HepG2 (cell line): Measurements from ENCODE around the gene TK2. TPM values are rescaled to one million over a fixed set of nuclear protein-coding genes. Genes with fewer than 3 reads are reported as not detected.
A peak's percentile ranks its signal among the peaks of the same experiment; 100 is the strongest.

Experiments used
- ELF3 ChIP-seq: IDR thresholded peaks from 2 replicates; pipeline ENCODE4 v1.6.1; 2016; ENCODE audit warnings: missing genetic modification reagents, missing compliant biosample characterization
- HDAC6 ChIP-seq: fragments of 200-600 bp; sonication (generic); IDR thresholded peaks from 2 replicates; pipeline ENCODE4 v1.7.0; 2017; ENCODE audit warnings: mild to moderate bottlenecking, antibody characterized with exemption, low read length, low read depth
- KDM1A ChIP-seq: IDR thresholded peaks from 2 replicates; pipeline ENCODE4 v1.6.1; 2016; ENCODE audit warnings: missing compliant biosample characterization
- KLF13 ChIP-seq: sonication (generic); formaldehyde crosslinking; IDR thresholded peaks from 2 replicates; pipeline ENCODE4 v1.4.0; 2020; ENCODE audit warnings: mild to moderate bottlenecking, missing genetic modification reagents
- MAFG ChIP-seq: sonication (generic); formaldehyde crosslinking; IDR thresholded peaks from 2 replicates; pipeline ENCODE4 v1.5.1; 2020; ENCODE audit warnings: mild to moderate bottlenecking, missing genetic modification reagents
- NAIF1 ChIP-seq: sonication (generic); formaldehyde crosslinking; IDR thresholded peaks from 2 replicates; pipeline ENCODE4 v1.5.0; 2020; ENCODE audit warnings: mild to moderate bottlenecking, missing genetic modification reagents, borderline replicate concordance
- NR2C2 ChIP-seq: sonication (generic); formaldehyde crosslinking; IDR thresholded peaks from 2 replicates; pipeline ENCODE4 v1.4.0; 2020; ENCODE audit warnings: missing genetic modification reagents, mild to moderate bottlenecking, moderate library complexity, borderline replicate concordance
- NR2F2 ChIP-seq: IDR thresholded peaks from 2 replicates; pipeline ENCODE4 v1.6.1; 2012; ENCODE audit warnings: low read depth, inconsistent platforms, borderline replicate concordance
- PCBP2 ChIP-seq: fragments of 200-400 bp; formaldehyde crosslinking; optimal IDR thresholded peaks from 2 replicates; pipeline ENCODE3; 2018; ENCODE audit warnings: low read length, low read depth; ENCODE audit not compliant: poor library complexity, severe bottlenecking
- PITX1 ChIP-seq: sonication (generic); formaldehyde crosslinking; IDR thresholded peaks from 2 replicates; pipeline ENCODE4 v1.5.1; 2020; ENCODE audit warnings: mild to moderate bottlenecking, missing genetic modification reagents
- SALL2 ChIP-seq: sonication (generic); formaldehyde crosslinking; IDR thresholded peaks from 2 replicates; pipeline ENCODE4 v1.8.1; 2023; ENCODE audit warnings: mild to moderate bottlenecking, missing genetic modification reagents, inconsistent platforms
- SRSF1 ChIP-seq: fragments of 200-400 bp; formaldehyde crosslinking; optimal IDR thresholded peaks from 2 replicates; pipeline ENCODE3; 2017; ENCODE audit warnings: mild to moderate bottlenecking, low read depth, low read length, moderate library complexity
- TGIF2 ChIP-seq: IDR thresholded peaks from 2 replicates; pipeline ENCODE4 v1.6.1; 2016; ENCODE audit warnings: control low read depth, missing compliant biosample characterization
- TMF1 ChIP-seq: sonication (generic); formaldehyde crosslinking; IDR thresholded peaks from 2 replicates; pipeline ENCODE4 v1.8.1; 2022; ENCODE audit warnings: low read depth, missing genetic modification reagents
- TSC22D2 ChIP-seq: sonication (generic); formaldehyde crosslinking; IDR thresholded peaks from 2 replicates; pipeline ENCODE4 v1.5.1; 2020; ENCODE audit warnings: missing genetic modification reagents, mild to moderate bottlenecking, borderline replicate concordance
- YEATS2 ChIP-seq: sonication (generic); formaldehyde crosslinking; IDR thresholded peaks from 2 replicates; pipeline ENCODE4 v1.4.0; 2020; ENCODE audit warnings: missing genetic modification reagents, borderline replicate concordance
- ZBTB42 ChIP-seq: sonication (generic); formaldehyde crosslinking; IDR thresholded peaks from 2 replicates; pipeline ENCODE4 v1.5.0; 2020; ENCODE audit warnings: mild to moderate bottlenecking, missing genetic modification reagents
- ZNF136 ChIP-seq: sonication (generic); formaldehyde crosslinking; IDR thresholded peaks from 2 replicates; pipeline ENCODE4 v1.8.1; 2022; ENCODE audit warnings: low read depth, mild to moderate bottlenecking, moderate library complexity, missing genetic modification reagents
- ZNF234 ChIP-seq: sonication (generic); formaldehyde crosslinking; conservative IDR thresholded peaks from 2 replicates; pipeline ENCODE4 v1.5.1; 2020; ENCODE audit warnings: mild to moderate bottlenecking, missing genetic modification reagents
- ZNF563 ChIP-seq: sonication (generic); formaldehyde crosslinking; IDR thresholded peaks from 2 replicates; pipeline ENCODE4 v1.8.0; 2022; ENCODE audit warnings: mild to moderate bottlenecking, moderate library complexity, missing genetic modification reagents
- ZNF670 ChIP-seq: sonication (generic); formaldehyde crosslinking; IDR thresholded peaks from 2 replicates; pipeline ENCODE4 v1.8.0; 2022; ENCODE audit warnings: mild to moderate bottlenecking, missing genetic modification reagents, borderline replicate concordance
- ZNF772 ChIP-seq: sonication (generic); formaldehyde crosslinking; IDR thresholded peaks from 2 replicates; pipeline ENCODE4 v1.5.0; 2020; ENCODE audit warnings: mild to moderate bottlenecking, missing genetic modification reagents
- ZNF816 ChIP-seq: sonication (generic); formaldehyde crosslinking; IDR thresholded peaks from 2 replicates; pipeline ENCODE4 v1.8.0; 2022; ENCODE audit warnings: missing genetic modification reagents, mild to moderate bottlenecking, borderline replicate concordance
- polyA plus RNA-seq, 8 experiments: library from polyadenylated mRNA; depleted of rRNA in 3 of 8; stranded (reverse) in 7 of 8; unstranded in 1 of 8; fragments of >200 nt; fragmentation: Illumina TruSeq in 4 of 8; extraction: Trizol in 4 of 8; gene quantifications; 2 replicates each; pipeline versions ENCODE4 v1.2.1 to v1.2.3, GENCODE V29; 2011 to 2016; ENCODE audit warnings: low read depth in 4 of 8, missing spikeins in 1 of 8, mixed read lengths in 1 of 8; ENCODE audit not compliant: insufficient read depth in 1 of 8
- total RNA-seq, 5 experiments: library from RNA; depleted of rRNA; stranded (reverse); fragments of >200 nt; fragmentation: Illumina TruSeq; extraction: Trizol; gene quantifications; 2 replicates each; pipeline ENCODE4 v1.2.3, GENCODE V29; 2016; ENCODE audit warnings: low read depth in 1 of 5
- TF ChIP-seq, protein P1 (sequence below): sonication (generic); formaldehyde crosslinking; IDR thresholded peaks from 2 replicates; pipeline ENCODE4 v1.8.0; 2023; ENCODE audit warnings: mild to moderate bottlenecking, missing genetic modification reagents
- TF ChIP-seq, protein P2 (sequence below): sonication (generic); formaldehyde crosslinking; IDR thresholded peaks from 2 replicates; pipeline ENCODE4 v1.4.0; 2020; ENCODE audit warnings: missing genetic modification reagents
- TF ChIP-seq, protein P3 (sequence below): sonication (generic); formaldehyde crosslinking; IDR thresholded peaks from 2 replicates; pipeline ENCODE4 v1.8.1; 2023; ENCODE audit warnings: mild to moderate bottlenecking, missing genetic modification reagents

TK2 gene
- total and polyA plus RNA-seq, 2 of the 13 experiments (the other 11 are each of a cell fraction or from before 2014, with no cell fraction given), result 18.7 to 21.0 TPM

DNA sequence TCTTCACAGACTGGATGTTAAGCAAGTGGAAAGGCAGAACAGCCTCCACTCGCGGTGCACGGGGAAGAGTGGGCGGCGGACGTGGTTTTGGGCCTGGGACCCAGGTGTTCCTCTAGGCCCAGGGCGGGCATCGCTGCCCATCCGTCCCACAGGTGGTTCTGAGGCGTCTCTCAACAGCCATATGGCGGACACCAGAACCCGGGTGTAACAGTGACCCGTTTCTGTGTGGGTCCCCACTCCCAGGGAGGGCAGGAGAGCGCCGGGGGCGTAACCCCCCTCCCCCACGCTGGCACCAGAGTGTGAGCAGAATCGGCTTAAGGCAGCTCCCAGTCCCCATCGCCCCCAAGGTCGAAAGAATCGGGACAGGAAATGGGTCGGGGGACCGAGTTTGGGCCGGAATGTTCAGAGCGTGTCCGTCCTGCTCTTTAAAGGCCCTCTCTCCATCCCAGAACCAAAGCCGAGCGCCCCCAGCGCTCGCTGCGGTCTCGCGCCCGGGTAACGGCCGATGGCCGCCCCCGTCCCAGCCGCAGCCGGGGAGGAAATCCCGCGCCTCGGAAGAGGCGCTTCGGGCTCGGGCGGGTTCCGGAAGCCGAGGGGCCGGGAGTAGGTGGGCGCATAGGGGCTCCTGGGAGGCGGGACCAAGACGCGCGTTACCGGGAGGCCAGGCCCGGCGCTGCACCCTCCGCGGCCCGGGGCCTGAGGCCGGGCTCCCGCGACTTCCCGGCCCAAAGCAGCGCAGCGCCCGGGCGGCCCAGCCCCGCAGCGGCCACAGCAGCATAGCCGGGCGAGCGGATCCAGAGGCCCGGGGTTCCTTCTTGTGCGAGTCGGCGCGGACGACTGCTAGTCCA is at the start of gene TK2 (continued):
- TF ChIP-seq NR2C2 (CRISPR knock-in tag), result peak; percentile 72
- TF ChIP-seq TSC22D2 (CRISPR knock-in tag), result no peak
- TF ChIP-seq YEATS2 (CRISPR knock-in tag), result peak; percentile 64
- no peak for TF ChIP-seq TGIF2
- TF ChIP-seq, protein P1, sequence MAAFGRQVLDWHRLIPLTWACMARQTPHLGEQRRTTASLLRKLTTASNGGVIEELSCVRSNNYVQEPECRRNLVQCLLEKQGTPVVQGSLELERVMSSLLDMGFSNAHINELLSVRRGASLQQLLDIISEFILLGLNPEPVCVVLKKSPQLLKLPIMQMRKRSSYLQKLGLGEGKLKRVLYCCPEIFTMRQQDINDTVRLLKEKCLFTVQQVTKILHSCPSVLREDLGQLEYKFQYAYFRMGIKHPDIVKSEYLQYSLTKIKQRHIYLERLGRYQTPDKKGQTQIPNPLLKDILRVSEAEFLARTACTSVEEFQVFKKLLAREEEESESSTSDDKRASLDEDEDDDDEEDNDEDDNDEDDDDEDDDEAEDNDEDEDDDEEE, result no peak
- peak; percentile 75 for TF ChIP-seq ELF3 (CRISPR knock-in tag)
- TF ChIP-seq ZNF670 (CRISPR knock-in tag), result peak; percentile 8; the same call in 1 of the 2 replicates
- TF ChIP-seq NAIF1 (CRISPR knock-in tag), result peak; percentile 63; the same call in 1 of the 2 replicates
- TF ChIP-seq ZNF136 (CRISPR knock-in tag), result no peak
- TF ChIP-seq SALL2 (CRISPR knock-in tag), result peak; percentile 81; the same call in 1 of the 2 replicates
- 0 out of 2 replicates have a peak, but pooled peaks have one; percentile 57 for TF ChIP-seq ZNF234 (CRISPR knock-in tag)
- no peak for TF ChIP-seq MAFG (CRISPR knock-in tag)
- TF ChIP-seq ZNF772 (CRISPR knock-in tag), result no peak; the same call in 1 of the 2 replicates
- TF ChIP-seq HDAC6, result no peak
- peak; percentile 57; the same call in 1 of the 2 replicates for TF ChIP-seq NR2F2
- TF ChIP-seq PCBP2, result no peak
- TF ChIP-seq KLF13, result no peak
- TF ChIP-seq ZBTB42, result peak; percentile 68; the same call in 1 of the 2 replicates
- TF ChIP-seq TMF1 (CRISPR knock-in tag), result no peak
- peak; percentile 96; the same call in 1 of the 2 replicates for TF ChIP-seq ZNF816
- TF ChIP-seq, protein P2, sequence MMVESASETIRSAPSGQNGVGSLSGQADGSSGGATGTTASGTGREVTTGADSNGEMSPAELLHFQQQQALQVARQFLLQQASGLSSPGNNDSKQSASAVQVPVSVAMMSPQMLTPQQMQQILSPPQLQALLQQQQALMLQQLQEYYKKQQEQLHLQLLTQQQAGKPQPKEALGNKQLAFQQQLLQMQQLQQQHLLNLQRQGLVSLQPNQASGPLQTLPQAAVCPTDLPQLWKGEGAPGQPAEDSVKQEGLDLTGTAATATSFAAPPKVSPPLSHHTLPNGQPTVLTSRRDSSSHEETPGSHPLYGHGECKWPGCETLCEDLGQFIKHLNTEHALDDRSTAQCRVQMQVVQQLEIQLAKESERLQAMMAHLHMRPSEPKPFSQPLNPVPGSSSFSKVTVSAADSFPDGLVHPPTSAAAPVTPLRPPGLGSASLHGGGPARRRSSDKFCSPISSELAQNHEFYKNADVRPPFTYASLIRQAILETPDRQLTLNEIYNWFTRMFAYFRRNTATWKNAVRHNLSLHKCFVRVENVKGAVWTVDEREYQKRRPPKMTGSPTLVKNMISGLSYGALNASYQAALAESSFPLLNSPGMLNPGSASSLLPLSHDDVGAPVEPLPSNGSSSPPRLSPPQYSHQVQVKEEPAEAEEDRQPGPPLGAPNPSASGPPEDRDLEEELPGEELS, result 0 out of 2 replicates have a peak, but pooled peaks have one; percentile 10
- TF ChIP-seq ZNF563 (CRISPR knock-in tag), result no peak; the same call in 1 of the 2 replicates
- no peak for TF ChIP-seq KDM1A (CRISPR knock-in tag)
- peak; percentile 75 for TF ChIP-seq PITX1 (CRISPR knock-in tag)
- TF ChIP-seq, protein P3, sequence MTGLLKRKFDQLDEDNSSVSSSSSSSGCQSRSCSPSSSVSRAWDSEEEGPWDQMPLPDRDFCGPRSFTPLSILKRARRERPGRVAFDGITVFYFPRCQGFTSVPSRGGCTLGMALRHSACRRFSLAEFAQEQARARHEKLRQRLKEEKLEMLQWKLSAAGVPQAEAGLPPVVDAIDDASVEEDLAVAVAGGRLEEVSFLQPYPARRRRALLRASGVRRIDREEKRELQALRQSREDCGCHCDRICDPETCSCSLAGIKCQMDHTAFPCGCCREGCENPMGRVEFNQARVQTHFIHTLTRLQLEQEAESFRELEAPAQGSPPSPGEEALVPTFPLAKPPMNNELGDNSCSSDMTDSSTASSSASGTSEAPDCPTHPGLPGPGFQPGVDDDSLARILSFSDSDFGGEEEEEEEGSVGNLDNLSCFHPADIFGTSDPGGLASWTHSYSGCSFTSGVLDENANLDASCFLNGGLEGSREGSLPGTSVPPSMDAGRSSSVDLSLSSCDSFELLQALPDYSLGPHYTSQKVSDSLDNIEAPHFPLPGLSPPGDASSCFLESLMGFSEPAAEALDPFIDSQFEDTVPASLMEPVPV (CRISPR knock-in tag), result peak; percentile 34; the same call in 1 of the 2 replicates
- peak; percentile 88 for TF ChIP-seq SRSF1
